CD4-positive, CD25-positive, alpha-beta regulatory T cell (primary cell): ENCODE measurements around the gene SSU72. TPM values are rescaled to one million over a fixed set of nuclear protein-coding genes. Genes with fewer than 3 reads are reported as not detected.
A peak's percentile ranks its signal among the peaks of the same experiment; 100 is the strongest.

Experiments used
- ATAC-seq, 2 donors: fragments of 150-1000 bp; cut with Tn5 transposase; one replicate each; pipeline ENCODE4 v1.10.0; 2021; ENCODE audit warnings: low read depth in 2 of 2, moderate number of reproducible peaks in 2 of 2, moderate library complexity in 1 of 2
- DNase-seq, 3 donors: peaks; one replicate each; pipeline versions ENCODE4 v3.0.0 to v3.0.0-alpha.2; 2012 to 2022; ENCODE audit warnings: mixed read lengths in 1 of 3
- H3K27ac ChIP-seq: one replicate; pipeline ENCODE4 v1.7.0; 2013; ENCODE audit warnings: mild to moderate bottlenecking, low read length; ENCODE audit not compliant: insufficient read depth, poor library complexity, severe bottlenecking
- H3K27me3 ChIP-seq: one replicate; pipeline ENCODE4 v1.7.0; 2013; ENCODE audit warnings: low read length; ENCODE audit not compliant: control insufficient read depth, insufficient read depth
- H3K36me3 ChIP-seq: one replicate; pipeline ENCODE4 v1.7.0; 2013; ENCODE audit warnings: mild to moderate bottlenecking, low read length, moderate library complexity; ENCODE audit not compliant: control insufficient read depth, insufficient read depth
- H3K4me1 ChIP-seq: 2 replicates; pipeline ENCODE4 v1.7.0; 2013; ENCODE audit warnings: mild to moderate bottlenecking, low read length; ENCODE audit not compliant: insufficient read depth, control insufficient read depth, poor library complexity, severe bottlenecking
- H3K4me3 ChIP-seq: one replicate; pipeline ENCODE4 v1.7.0; 2013; ENCODE audit warnings: low read depth, mild to moderate bottlenecking, low read length, moderate library complexity
- H3K9me3 ChIP-seq, 2 experiments: 1 replicate in 1 of 2; 2 replicates in 1 of 2; pipeline ENCODE4 v1.7.0; 2013; ENCODE audit warnings: low read length in 2 of 2, mild to moderate bottlenecking in 1 of 2, moderate library complexity in 1 of 2; ENCODE audit not compliant: control insufficient read depth in 2 of 2
- H3K27ac Mint-ChIP-seq, 3 donors: one replicate each; pipeline ENCODE4 v1.8.0; 2020 to 2022; ENCODE audit warnings: mild to moderate bottlenecking in 3 of 3, mixed read lengths in 3 of 3, moderate library complexity in 2 of 3
- H3K27me3 Mint-ChIP-seq: one replicate; pipeline ENCODE4 v1.8.0; 2022; ENCODE audit warnings: mild to moderate bottlenecking, mixed read lengths
- H3K36me3 Mint-ChIP-seq: one replicate; pipeline ENCODE4 v1.8.0; 2020; ENCODE audit warnings: mixed read lengths
- H3K4me1 Mint-ChIP-seq, 4 donors: one replicate each; pipeline ENCODE4 v1.8.0; 2020 to 2022; ENCODE audit warnings: mixed read lengths in 4 of 4, mild to moderate bottlenecking in 1 of 4
- H3K4me3 Mint-ChIP-seq, 4 donors: one replicate each; pipeline ENCODE4 v1.8.0; 2020 to 2022; ENCODE audit warnings: mild to moderate bottlenecking in 4 of 4, mixed read lengths in 4 of 4, moderate library complexity in 3 of 4
- H3K9me3 Mint-ChIP-seq, 7 donors: one replicate each; pipeline ENCODE4 v1.8.0; 2020 to 2022; ENCODE audit warnings: mixed read lengths in 7 of 7, mild to moderate bottlenecking in 3 of 7, moderate library complexity in 2 of 7
- polyA plus RNA-seq, 4 donors: library from polyadenylated mRNA; unstranded; fragments of 300-500 nt; fragmentation: Illumina TruSeq; gene quantifications; one replicate each; pipeline ENCODE4 v1.2.3, GENCODE V29; 2021
- total RNA-seq: library from RNA; stranded (reverse); gene quantifications from one replicate; pipeline ENCODE4 v1.2.3, GENCODE V29; 2022

SSU72 gene
- total and polyA plus RNA-seq, 5 donors from 2014 or later: 104 to 279 (median 201) TPM

DNA sequence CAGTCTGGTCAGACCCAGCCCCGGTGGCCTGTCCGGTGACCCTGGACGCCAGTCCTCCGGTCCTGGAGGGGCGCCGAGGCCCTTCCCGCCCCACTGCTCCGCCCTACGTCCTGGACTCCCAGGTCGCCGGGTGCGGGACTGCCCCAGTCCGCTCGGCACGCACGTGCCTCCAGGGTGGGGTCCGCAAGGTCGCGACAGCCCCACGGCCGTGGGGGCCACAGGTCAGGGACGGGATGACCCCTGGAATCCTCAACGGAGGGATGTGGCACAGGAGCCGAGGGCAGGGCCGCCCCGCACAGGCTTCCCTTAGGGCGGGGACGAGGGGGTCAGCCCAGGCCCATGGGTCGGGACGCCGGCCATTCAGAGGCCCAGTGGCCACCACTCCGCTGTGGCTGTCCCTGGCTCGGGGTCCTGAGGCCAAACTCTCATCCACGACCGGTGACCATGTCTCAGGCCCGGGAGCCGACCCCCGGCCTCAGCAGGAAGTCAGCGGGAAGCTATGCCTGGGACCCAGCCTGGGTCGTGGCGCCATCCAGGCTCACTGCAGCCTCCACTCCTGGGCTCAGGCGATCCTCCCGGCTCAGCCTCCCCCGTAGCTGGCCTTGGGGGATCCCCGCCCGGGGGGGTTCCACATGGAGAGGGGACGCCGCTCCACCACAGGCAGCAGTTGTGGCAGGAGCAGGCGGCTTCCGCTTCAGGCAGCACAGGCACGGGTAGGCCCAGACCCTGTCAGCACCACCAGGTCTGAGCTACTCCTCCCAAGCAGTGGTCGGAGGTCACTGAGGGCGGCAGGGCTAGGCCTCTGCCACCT is 33.6 kb downstream of the SSU72 start:
- no peaks in the 10 kb centered on the region for H3K9me3 Mint-ChIP-seq
- H3K4me1 ChIP-seq: peaks cover 11% of the 10 kb centered on the region
- H3K36me3 Mint-ChIP-seq: no peaks in the 10 kb centered on the region
- no peak for ATAC-seq
- DNase-seq: no peak
- no peaks in the 10 kb centered on the region for H3K9me3 ChIP-seq
- H3K4me3 ChIP-seq: no peak overlapping the region
- peak overlapping the region; percentile 33 for H3K27ac ChIP-seq
- no peaks in the 10 kb centered on the region for H3K27me3 Mint-ChIP-seq
- no peak overlapping the region for H3K27ac Mint-ChIP-seq
- peaks cover 0 to 11% (median 0%) of the 10 kb centered on the region in 4 donors for H3K4me1 Mint-ChIP-seq
- H3K27me3 ChIP-seq: peaks cover 3% of the 10 kb centered on the region
- H3K4me3 Mint-ChIP-seq: peak overlapping the region in 2 of 4 donors; percentile 56 to 67
- peaks cover 5% of the 10 kb centered on the region for H3K36me3 ChIP-seq

DNA sequence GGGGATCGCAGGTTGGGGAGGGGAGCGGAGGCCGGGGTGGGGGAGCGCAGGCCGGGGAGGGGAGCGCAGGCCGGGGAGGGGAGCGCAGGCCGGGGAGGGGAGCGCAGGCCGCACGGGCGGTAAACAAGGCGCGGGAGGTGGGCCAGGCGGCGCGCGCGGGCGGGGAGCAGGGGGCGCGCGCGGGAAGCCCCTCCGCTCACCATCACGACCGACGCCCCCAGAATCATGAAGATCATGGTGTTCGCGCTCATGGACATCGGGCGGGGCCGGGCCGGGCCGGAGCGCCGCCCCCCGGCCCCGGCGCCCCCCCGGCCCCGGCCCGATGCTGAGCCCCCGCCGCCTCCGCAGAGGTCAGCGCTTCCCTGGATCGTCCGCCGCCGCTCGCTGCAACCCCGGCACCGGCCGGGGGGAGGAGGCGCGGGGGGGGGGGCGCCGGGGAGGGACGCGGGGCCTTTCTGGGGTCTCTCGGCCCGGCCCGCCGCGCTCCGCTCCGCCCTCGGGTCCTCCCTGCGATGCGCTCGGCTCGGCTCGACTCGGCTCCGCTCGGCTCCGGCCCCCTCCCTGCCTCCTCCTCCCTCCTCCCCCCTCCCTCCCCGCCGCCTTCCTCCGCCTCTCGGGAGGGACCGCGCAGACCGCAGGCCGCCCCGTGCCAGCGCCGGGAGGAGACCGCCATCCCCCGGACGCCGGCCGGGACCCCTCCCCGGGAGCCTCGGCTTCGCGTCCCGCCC is 34.4 kb downstream of the SSU72 start, which contains the start of gene TMEM240:
Gene TMEM240 (minus strand): TSS at position 535 of the 728 bp plus-strand sequence. CDS start 278 bp downstream, at position 257.
- Mint-ChIP-seq H3K4me1 (peaks cover 0 to 11% (median 0%) of the 10 kb centered on the region in 4 donors), H3K4me3 (peak within 1 kb of the TSS in 3 of 4 donors; percentile 64 to 70 (median 65)), H3K9me3 (no peaks in the 10 kb centered on the region), H3K36me3 (no peaks in the 10 kb centered on the region), H3K27me3 (no peaks in the 10 kb centered on the region), H3K27ac (no peak within 1 kb of the TSS)
- DNase-seq (peak; percentile 24 to 45 (median 43)), ATAC-seq (peak; percentile 46 to 48)
- H3K27me3 ChIP-seq: peaks cover 3% of the 10 kb centered on the region
- no peaks in the 10 kb centered on the region for H3K9me3 ChIP-seq
- no peak within 1 kb of the TSS for H3K4me3 ChIP-seq
- H3K27ac ChIP-seq: peak within 1 kb of the TSS; percentile 33
- H3K36me3 ChIP-seq: peaks cover 5% of the 10 kb centered on the region
- H3K4me1 ChIP-seq: peaks cover 11% of the 10 kb centered on the region

DNA sequence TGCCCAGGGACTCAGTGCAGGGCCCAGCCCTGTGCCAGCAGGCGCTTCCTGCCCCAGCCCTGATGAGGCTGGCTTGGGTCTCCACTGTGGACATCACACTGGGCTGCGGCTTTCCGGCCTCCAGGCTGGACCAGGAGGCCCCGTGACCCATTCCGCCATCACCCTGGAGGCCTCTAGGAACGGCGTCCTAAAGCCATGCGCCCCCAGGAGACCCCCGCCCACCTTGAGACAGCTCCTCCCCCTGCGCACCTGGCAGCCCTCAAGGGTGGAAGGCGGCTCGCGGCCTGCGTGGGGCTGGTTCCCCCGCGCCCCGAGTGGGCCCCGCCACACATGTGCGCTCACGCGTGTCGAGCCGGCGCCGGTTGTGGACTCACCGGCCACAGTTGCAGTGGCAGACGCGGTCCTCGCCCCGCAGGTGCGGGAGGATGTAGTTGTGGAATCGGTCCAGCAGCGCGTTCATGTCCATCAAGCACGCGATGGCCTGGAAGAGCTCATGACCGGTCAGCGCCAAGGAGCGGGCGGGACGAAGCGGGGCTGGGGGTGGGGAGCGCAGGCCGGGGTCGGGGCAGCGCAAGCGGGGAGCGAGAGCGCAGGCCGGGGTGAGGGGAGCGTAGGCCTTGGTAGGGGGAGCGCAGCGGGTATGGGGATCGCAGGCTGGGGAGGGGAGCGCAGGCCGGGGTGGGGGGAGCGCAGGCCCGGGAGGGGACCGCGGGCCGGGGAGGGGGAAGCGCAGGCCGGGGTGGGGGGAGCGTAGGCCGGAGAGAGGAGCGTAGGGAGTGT is 35.2 kb downstream of the SSU72 start:
- Mint-ChIP-seq H3K4me1 (peaks cover 0 to 11% (median 0%) of the 10 kb centered on the region in 4 donors), H3K27ac (no peak overlapping the region), H3K4me3 (peak overlapping the region in 3 of 4 donors; percentile 64 to 70 (median 65)), H3K9me3 (no peaks in the 10 kb centered on the region), H3K27me3 (no peaks in the 10 kb centered on the region), H3K36me3 (no peaks in the 10 kb centered on the region)
- H3K27me3 ChIP-seq: peaks cover 3% of the 10 kb centered on the region
- peaks cover 5% of the 10 kb centered on the region for H3K36me3 ChIP-seq
- H3K4me3 ChIP-seq: no peak overlapping the region
- peaks cover 11% of the 10 kb centered on the region for H3K4me1 ChIP-seq
- DNase-seq: no peak
- no peak for ATAC-seq
- no peak overlapping the region for H3K27ac ChIP-seq
- no peaks in the 10 kb centered on the region for H3K9me3 ChIP-seq

DNA sequence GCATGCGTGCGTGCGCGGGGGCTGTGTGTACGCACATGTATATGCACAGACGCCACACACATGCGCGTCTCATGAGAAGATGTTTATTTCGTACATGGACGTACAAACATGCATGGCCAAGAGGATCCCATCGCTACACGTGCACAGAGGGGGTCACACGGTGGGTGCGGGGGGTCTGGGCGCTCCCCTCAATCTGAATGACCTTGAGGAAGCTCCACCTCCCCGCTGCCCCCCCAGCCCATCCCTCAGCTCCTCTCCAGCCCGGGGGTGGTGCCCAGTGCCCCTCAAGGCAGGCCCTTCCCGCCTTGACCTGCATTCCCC is 35.7 kb downstream of the SSU72 start:
- no peak for DNase-seq
- no peak overlapping the region for H3K27ac ChIP-seq
- no peaks in the 10 kb centered on the region for H3K36me3 Mint-ChIP-seq
- peak overlapping the region in 2 of 4 donors; percentile 16 to 39 for H3K4me3 Mint-ChIP-seq
- peaks cover 3% of the 10 kb centered on the region for H3K27me3 ChIP-seq
- H3K27me3 Mint-ChIP-seq: no peaks in the 10 kb centered on the region
- H3K9me3 ChIP-seq: no peaks in the 10 kb centered on the region
- no peak for ATAC-seq
- H3K9me3 Mint-ChIP-seq: no peaks in the 10 kb centered on the region
- peaks cover 0 to 11% (median 0%) of the 10 kb centered on the region in 4 donors for H3K4me1 Mint-ChIP-seq
- no peak overlapping the region for H3K4me3 ChIP-seq
- peak overlapping the region in 1 of 3 donors; percentile 60 for H3K27ac Mint-ChIP-seq
- H3K4me1 ChIP-seq: peaks cover 11% of the 10 kb centered on the region
- H3K36me3 ChIP-seq: peaks cover 5% of the 10 kb centered on the region

DNA sequence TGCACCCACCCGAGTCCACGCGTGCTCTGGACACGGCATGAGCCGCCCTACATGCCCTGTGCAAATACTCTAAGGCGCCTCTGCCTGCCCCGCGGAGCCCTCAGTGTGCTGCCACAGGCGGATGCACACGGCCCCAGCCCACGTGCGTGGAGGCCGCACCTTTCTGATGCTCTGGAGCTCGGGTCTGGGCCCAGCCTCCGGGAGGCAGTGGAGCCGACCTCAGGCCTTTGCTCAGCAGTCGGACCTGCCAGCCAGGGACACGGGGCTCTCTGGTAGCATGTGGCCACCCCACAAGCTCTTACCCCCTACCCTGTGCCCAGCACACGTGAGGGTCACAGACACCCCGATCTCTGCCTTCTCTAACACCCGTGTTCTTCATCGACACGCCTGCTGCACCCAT is 36.3 kb downstream of the SSU72 start:
- no peak for ATAC-seq
- H3K9me3 ChIP-seq: no peaks in the 10 kb centered on the region
- H3K27me3 ChIP-seq: peaks cover 3% of the 10 kb centered on the region
- no peaks in the 10 kb centered on the region for H3K9me3 Mint-ChIP-seq
- no peak overlapping the region for H3K27ac ChIP-seq
- no peak for DNase-seq
- H3K27ac Mint-ChIP-seq: peak overlapping the region in 1 of 3 donors; percentile 60
- peak overlapping the region in 3 of 4 donors; percentile 31 to 39 (median 38) for H3K4me3 Mint-ChIP-seq
- H3K4me3 ChIP-seq: no peak overlapping the region
- peaks cover 11% of the 10 kb centered on the region for H3K4me1 ChIP-seq
- H3K36me3 Mint-ChIP-seq: no peaks in the 10 kb centered on the region
- H3K4me1 Mint-ChIP-seq: peaks cover 0 to 11% (median 0%) of the 10 kb centered on the region in 4 donors
- H3K27me3 Mint-ChIP-seq: no peaks in the 10 kb centered on the region
- peaks cover 5% of the 10 kb centered on the region for H3K36me3 ChIP-seq

DNA sequence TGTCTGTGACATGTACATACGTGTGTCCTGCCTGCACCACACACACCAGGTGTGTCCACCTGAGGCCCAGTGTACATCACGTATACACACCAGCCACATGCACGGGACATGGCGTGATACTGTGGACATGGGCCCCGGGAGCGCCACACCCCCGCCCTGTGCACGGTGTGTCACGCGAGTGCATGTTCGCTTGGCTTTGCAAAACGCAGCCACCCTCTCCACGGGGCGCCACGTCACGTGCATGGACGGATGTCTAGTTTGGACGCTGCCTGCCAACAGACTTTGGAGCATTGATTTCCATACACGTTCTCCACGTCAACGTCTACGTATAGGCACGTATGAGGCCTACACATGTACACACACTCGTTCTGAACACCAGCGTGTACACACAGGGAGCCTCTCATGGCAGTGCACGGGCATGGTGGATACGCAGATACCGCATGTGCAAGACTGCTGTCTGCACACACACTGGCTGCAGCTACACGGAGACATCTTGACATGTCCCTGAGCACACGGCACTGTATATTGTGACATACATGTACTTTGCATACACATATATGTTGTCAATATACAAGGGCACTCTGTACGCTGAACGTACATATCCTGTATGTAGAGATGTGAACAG is 36.9 kb downstream of the SSU72 start:
- peaks cover 4% of the 10 kb centered on the region for H3K36me3 ChIP-seq
- H3K4me1 ChIP-seq: peaks cover 11% of the 10 kb centered on the region
- DNase-seq (no peak), ATAC-seq (no peak)
- Mint-ChIP-seq H3K4me1 (peaks cover 0 to 11% (median 0%) of the 10 kb centered on the region in 4 donors), H3K36me3 (no peaks in the 10 kb centered on the region), H3K4me3 (peak overlapping the region in 2 of 4 donors; percentile 38 to 50), H3K27me3 (no peaks in the 10 kb centered on the region), H3K27ac (no peak overlapping the region), H3K9me3 (no peaks in the 10 kb centered on the region)
- no peak overlapping the region for H3K4me3 ChIP-seq
- no peak overlapping the region for H3K27ac ChIP-seq
- H3K9me3 ChIP-seq: no peaks in the 10 kb centered on the region
- peaks cover 3% of the 10 kb centered on the region for H3K27me3 ChIP-seq

DNA sequence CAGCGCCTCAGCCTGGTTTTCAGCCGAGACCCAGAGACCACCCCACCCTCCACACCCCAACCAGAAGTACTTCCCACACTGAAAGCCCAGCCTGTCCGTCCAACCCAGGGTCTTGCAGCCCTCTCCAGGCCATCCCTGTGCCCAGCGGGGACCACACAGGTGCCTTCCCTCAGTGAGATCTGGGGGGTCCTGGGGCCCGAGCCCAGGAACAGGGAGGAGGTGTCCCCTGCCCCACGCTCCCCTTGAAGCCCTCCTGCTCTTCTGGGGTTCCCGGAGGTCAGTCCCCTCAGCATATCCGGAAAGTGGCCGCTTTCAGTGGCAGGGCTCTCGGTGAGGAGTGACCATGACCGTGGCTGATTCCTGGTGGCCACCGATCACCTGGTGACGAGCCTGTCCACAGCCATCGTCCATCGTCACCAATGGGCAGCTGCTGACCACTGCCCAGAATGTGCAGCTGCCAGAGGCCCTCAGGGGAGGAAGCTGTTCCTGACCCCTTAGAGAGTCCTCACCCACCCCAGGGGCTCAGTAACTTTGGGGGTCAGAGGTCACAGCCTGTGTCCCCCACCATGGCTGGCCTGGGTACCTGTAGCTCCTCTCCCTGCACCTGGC is 37.6 kb downstream of the SSU72 start:
- H3K27ac ChIP-seq: no peak overlapping the region
- H3K4me1 ChIP-seq: peaks cover 11% of the 10 kb centered on the region
- Mint-ChIP-seq H3K4me1 (peaks cover 0 to 11% (median 0%) of the 10 kb centered on the region in 4 donors), H3K27me3 (no peaks in the 10 kb centered on the region), H3K4me3 (no peak overlapping the region), H3K36me3 (peaks cover 2% of the 10 kb centered on the region), H3K27ac (no peak overlapping the region), H3K9me3 (peaks cover 0 to 2% (median 0%) of the 10 kb centered on the region in 7 donors)
- DNase-seq (no peak), ATAC-seq (no peak)
- peaks cover 0 to 1% of the 10 kb centered on the region in 2 experiments for H3K9me3 ChIP-seq
- H3K36me3 ChIP-seq: no peaks in the 10 kb centered on the region
- no peak overlapping the region for H3K4me3 ChIP-seq
- peaks cover 3% of the 10 kb centered on the region for H3K27me3 ChIP-seq
